Measurements from ENCODE around the gene OBSCN.

DNA sequence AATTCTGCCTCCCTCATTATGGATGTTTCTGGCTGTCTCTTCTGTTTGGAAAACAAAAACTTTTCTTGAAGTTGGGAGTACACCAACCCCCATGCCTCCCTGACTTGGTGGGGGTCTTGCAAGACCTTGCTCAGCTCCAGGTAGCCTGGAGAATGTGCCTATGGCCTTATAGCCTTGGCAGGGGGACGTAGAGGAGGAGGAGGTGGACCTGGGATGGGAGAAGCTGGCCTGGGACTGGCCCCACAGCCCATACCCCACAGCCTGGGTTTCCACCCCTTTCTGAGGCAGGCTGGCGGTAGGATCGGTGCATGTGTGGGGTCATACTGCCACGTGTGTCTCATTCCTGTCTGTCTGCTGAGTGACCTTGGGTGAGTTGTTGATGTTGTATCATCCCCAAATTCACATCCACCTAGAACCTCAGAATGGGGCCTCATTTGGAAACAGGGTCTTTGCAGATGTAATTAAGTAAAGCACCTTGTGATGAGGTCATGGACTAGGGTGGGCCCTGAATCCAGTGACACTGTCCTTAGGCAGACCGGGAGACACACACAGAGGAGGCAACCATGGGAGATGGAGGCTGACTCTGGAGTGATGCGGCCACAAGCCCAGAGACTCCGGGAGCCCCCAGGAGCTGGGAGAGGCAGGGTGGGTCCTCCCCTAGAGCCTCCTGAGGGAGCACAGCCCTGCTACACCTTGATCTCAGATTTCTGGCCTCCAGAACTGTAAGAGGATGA is 18.5 kb downstream of the OBSCN start:
- TF ChIP-seq, protein P1, sequence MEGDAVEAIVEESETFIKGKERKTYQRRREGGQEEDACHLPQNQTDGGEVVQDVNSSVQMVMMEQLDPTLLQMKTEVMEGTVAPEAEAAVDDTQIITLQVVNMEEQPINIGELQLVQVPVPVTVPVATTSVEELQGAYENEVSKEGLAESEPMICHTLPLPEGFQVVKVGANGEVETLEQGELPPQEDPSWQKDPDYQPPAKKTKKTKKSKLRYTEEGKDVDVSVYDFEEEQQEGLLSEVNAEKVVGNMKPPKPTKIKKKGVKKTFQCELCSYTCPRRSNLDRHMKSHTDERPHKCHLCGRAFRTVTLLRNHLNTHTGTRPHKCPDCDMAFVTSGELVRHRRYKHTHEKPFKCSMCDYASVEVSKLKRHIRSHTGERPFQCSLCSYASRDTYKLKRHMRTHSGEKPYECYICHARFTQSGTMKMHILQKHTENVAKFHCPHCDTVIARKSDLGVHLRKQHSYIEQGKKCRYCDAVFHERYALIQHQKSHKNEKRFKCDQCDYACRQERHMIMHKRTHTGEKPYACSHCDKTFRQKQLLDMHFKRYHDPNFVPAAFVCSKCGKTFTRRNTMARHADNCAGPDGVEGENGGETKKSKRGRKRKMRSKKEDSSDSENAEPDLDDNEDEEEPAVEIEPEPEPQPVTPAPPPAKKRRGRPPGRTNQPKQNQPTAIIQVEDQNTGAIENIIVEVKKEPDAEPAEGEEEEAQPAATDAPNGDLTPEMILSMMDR (IDR thresholded peaks at IDR 0.05; ENCODE audit: low read depth, low read length, missing input control), result no peak
- TF ChIP-seq, protein P2, sequence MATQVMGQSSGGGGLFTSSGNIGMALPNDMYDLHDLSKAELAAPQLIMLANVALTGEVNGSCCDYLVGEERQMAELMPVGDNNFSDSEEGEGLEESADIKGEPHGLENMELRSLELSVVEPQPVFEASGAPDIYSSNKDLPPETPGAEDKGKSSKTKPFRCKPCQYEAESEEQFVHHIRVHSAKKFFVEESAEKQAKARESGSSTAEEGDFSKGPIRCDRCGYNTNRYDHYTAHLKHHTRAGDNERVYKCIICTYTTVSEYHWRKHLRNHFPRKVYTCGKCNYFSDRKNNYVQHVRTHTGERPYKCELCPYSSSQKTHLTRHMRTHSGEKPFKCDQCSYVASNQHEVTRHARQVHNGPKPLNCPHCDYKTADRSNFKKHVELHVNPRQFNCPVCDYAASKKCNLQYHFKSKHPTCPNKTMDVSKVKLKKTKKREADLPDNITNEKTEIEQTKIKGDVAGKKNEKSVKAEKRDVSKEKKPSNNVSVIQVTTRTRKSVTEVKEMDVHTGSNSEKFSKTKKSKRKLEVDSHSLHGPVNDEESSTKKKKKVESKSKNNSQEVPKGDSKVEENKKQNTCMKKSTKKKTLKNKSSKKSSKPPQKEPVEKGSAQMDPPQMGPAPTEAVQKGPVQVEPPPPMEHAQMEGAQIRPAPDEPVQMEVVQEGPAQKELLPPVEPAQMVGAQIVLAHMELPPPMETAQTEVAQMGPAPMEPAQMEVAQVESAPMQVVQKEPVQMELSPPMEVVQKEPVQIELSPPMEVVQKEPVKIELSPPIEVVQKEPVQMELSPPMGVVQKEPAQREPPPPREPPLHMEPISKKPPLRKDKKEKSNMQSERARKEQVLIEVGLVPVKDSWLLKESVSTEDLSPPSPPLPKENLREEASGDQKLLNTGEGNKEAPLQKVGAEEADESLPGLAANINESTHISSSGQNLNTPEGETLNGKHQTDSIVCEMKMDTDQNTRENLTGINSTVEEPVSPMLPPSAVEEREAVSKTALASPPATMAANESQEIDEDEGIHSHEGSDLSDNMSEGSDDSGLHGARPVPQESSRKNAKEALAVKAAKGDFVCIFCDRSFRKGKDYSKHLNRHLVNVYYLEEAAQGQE (IDR thresholded peaks at IDR 0.05), result no peak
- TF ChIP-seq JUND (IDR thresholded peaks at IDR 0.05), result no peak
- TF ChIP-seq, protein P3, sequence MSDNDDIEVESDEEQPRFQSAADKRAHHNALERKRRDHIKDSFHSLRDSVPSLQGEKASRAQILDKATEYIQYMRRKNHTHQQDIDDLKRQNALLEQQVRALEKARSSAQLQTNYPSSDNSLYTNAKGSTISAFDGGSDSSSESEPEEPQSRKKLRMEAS (IDR thresholded peaks at IDR 0.05), result no peak
- TF ChIP-seq EGR1 (IDR thresholded peaks at IDR 0.05; ENCODE audit: low read depth in 2 of 2), result no peak
- no peak for TF ChIP-seq SP1 (IDR thresholded peaks at IDR 0.05)
- no peak for TF ChIP-seq RAD21 (IDR thresholded peaks at IDR 0.05)
